GM13976 (cell line): ENCODE data around the gene PARD3.
A peak's percentile ranks its signal among the peaks of the same experiment; 100 is the strongest.

Experiments
- DNase-seq: peaks from one replicate; pipeline ENCODE4 v3.0.0; 2012; ENCODE audit warnings: low spot score
- CTCF ChIP-seq: IDR thresholded peaks from 2 replicates; pipeline ENCODE4 v1.5.1; 2012; ENCODE audit warnings: borderline replicate concordance, mild to moderate bottlenecking; ENCODE audit not compliant: insufficient read depth; ENCODE audit errors: extremely low read depth, missing control alignments, control extremely low read depth
- in situ Hi-C: fragments of 300-500 bp; cut with MboI; formaldehyde crosslinking; loops from one replicate; pipeline ENCODE4 v1.12.0; 2022; ENCODE audit warnings: low sequenced_read_pairs, mixed read lengths, inconsistent platforms; ENCODE audit not compliant: unreplicated experiment

The PARD3 gene

GRCh38 chr10:34781711-34782110 lies 33.4 kb downstream of the PARD3 start:
- TF ChIP-seq CTCF: no peak
- in situ Hi-C loops: no loop called here
- DNase-seq: no peak

- in situ Hi-C loops: no loop called here
- DNase-seq: peak; percentile 67
- no peak for TF ChIP-seq CTCF
Observed at GRCh38 chr10:34780818-34781380, 34.2 kb downstream of the PARD3 start.

- in situ Hi-C loops: no loop called here
- TF ChIP-seq CTCF: no peak
- DNase-seq: no peak
Observed at GRCh38 chr10:34778237-34778636, 36.9 kb downstream of the PARD3 start.

- TF ChIP-seq CTCF: no peak
- DNase-seq: no peak
- in situ Hi-C loops: no loop called here
Observed at GRCh38 chr10:34776090-34776690, 38.9 kb downstream of the PARD3 start.

- no peak for TF ChIP-seq CTCF
- in situ Hi-C loops: no loop called here
Observed at GRCh38 chr10:34775044-34775637, 40.0 kb downstream of the PARD3 start.

GRCh38 chr10:34773636-34774630 lies 41.2 kb downstream of the PARD3 start:
- in situ Hi-C loops: no loop called here
- no peak for TF ChIP-seq CTCF

More at GRCh38 chr10:34775044-34775637, 40.0 kb downstream of the PARD3 start:
- no peak for DNase-seq

More at GRCh38 chr10:34773636-34774630, 41.2 kb downstream of the PARD3 start:
- no peak for DNase-seq
